ENCODE data around the gene ECPAS. TPM values are rescaled to one million over a fixed set of nuclear protein-coding genes. Genes with fewer than 3 reads are reported as not detected.

Gene ECPAS
- total and polyA plus RNA-seq, 2 donors from 2014 or later, result 28.1 to 83.7 TPM

DNA sequence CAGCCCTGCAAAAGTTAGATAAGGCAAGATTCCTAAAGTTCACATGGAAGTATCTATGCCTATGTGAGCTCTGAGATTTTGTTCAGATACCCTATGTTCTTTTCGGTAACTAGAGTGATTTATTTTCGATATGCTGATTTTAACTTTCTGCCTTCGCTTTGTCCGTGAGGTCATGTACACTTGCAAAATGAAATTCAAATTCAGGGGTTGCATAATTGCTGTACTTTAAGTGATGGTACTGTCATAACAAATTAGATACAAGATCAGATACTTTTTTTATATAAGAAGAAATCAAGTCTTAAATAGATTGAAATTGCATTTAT, 350 bp upstream of the ECPAS start:
- Histone ChIP-seq H3K4me1 (ENCODE audit: control insufficient read depth in 2 of 3, insufficient read depth in 2 of 3, low read depth in 1 of 3, low read length in 3 of 3) (peaks cover 0 to 9% (median 2%) of the 10 kb centered on the region in 3 donors), H3K36me3 (ENCODE audit: control insufficient read depth in 2 of 3, insufficient read depth in 3 of 3, low read length in 3 of 3) (no peaks in the 10 kb centered on the region), H3K27ac (ENCODE audit: low read depth in 2 of 2, low read length in 2 of 2) (peak overlapping the region; percentile 79 to 91), H3K9ac (ENCODE audit: low read length in 3 of 3) (peak overlapping the region; percentile 51 to 97 (median 89)), H3K9me3 (ENCODE audit: control insufficient read depth in 2 of 3, insufficient read depth in 1 of 3, low read length in 3 of 3) (no peaks in the 10 kb centered on the region), H3K27me3 (ENCODE audit: control insufficient read depth, insufficient read depth, low read length) (no peaks in the 10 kb centered on the region), H3K4me3 (ENCODE audit: low read length in 3 of 3) (peak overlapping the region; percentile 64 to 98 (median 96))
- TF ChIP-seq, protein P1, sequence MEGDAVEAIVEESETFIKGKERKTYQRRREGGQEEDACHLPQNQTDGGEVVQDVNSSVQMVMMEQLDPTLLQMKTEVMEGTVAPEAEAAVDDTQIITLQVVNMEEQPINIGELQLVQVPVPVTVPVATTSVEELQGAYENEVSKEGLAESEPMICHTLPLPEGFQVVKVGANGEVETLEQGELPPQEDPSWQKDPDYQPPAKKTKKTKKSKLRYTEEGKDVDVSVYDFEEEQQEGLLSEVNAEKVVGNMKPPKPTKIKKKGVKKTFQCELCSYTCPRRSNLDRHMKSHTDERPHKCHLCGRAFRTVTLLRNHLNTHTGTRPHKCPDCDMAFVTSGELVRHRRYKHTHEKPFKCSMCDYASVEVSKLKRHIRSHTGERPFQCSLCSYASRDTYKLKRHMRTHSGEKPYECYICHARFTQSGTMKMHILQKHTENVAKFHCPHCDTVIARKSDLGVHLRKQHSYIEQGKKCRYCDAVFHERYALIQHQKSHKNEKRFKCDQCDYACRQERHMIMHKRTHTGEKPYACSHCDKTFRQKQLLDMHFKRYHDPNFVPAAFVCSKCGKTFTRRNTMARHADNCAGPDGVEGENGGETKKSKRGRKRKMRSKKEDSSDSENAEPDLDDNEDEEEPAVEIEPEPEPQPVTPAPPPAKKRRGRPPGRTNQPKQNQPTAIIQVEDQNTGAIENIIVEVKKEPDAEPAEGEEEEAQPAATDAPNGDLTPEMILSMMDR (IDR thresholded peaks at IDR 0.05; ENCODE audit: borderline replicate concordance, extremely low read depth, insufficient read depth), result no peak
- no peak for DNase-seq
- intact Hi-C loops (cut with DNase I), result no loop called here
- FAIRE-seq, result no peak

DNA sequence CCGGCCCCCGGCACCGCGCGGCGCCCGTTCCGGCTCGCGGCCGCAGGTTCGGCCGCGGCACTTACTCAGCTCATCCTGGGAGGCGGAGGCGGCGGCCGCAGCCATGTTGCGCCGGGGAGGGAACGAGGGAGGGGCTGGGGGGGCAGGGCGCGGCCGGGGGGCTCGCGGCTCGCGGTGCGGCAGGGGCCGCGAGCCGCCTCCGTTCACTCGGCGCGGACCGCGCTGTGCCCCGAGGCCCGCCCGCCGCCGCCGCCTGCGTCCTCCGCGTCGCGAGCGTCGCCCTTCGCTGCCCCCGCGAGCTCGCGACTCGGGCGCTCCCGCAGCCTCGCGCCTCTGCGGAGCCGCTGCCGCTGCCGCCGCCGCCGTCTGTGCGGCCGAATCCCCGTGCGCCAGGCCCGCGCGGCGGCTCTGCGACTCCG, 735 bp downstream of the ECPAS start:
- DNase-seq (peak in 3 of 5 donors; percentile 45 to 82 (median 69)), FAIRE-seq (no peak)
- TF ChIP-seq, protein P1 (IDR thresholded peaks at IDR 0.05; ENCODE audit: borderline replicate concordance, extremely low read depth, insufficient read depth), result no peak
- intact Hi-C loops (cut with DNase I), result no loop called here
- H3K4me1 ChIP-seq (ENCODE audit: control insufficient read depth in 2 of 3, insufficient read depth in 2 of 3, low read depth in 1 of 3, low read length in 3 of 3), result peaks cover 0 to 9% (median 2%) of the 10 kb centered on the region in 3 donors
- H3K36me3 ChIP-seq (ENCODE audit: control insufficient read depth in 2 of 3, insufficient read depth in 3 of 3, low read length in 3 of 3), result no peaks in the 10 kb centered on the region
- peak overlapping the region in 1 of 2 donors; percentile 79 for H3K27ac ChIP-seq (ENCODE audit: low read depth in 2 of 2, low read length in 2 of 2)
- H3K9ac ChIP-seq (ENCODE audit: low read length in 3 of 3), result no peak overlapping the region
- no peak overlapping the region for H3K4me3 ChIP-seq (ENCODE audit: low read length in 3 of 3)
- H3K9me3 ChIP-seq (ENCODE audit: control insufficient read depth in 2 of 3, insufficient read depth in 1 of 3, low read length in 3 of 3), result no peaks in the 10 kb centered on the region
- no peaks in the 10 kb centered on the region for H3K27me3 ChIP-seq (ENCODE audit: control insufficient read depth, insufficient read depth, low read length)

DNA sequence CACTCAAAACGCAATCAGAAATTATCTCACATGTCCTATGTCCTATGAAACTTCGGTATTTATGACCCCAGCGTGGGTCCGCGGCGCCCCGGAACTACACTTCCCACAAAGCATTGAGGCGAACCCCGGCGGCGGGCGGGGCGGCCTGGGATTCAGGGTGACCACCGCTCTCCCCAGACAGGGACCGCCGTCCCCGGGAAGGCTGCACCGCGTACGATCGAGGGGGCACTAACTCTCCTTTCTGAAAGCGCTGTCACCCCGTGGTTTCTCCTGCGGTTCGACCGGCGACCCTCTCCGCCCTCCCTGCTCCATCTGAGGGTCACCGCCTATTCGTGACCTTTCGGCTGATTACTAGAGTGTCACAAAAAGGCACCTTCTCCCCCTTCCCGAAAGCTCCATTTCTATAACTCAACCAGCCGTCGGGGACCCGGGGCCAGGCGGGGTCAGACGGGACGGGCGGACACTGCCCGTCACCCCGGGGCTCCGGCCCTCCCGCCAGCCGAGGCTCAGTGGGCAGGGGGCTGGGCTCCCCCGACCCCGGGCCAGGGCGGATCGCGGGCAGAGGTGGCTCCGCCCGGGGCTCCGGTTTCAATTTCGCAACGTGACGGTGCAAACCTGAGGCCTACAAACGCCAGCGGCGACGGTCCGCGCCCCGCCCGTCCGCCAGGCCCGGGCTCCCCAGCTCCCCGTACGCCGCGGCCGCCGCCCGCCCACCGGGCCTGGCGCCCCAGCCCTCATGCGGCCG, 1.3 kb downstream of the ECPAS start:
- no peaks in the 10 kb centered on the region for H3K27me3 ChIP-seq (ENCODE audit: control insufficient read depth, insufficient read depth, low read length)
- TF ChIP-seq, protein P1 (IDR thresholded peaks at IDR 0.05; ENCODE audit: borderline replicate concordance, extremely low read depth, insufficient read depth), result no peak
- H3K9me3 ChIP-seq (ENCODE audit: control insufficient read depth in 2 of 3, insufficient read depth in 1 of 3, low read length in 3 of 3), result no peaks in the 10 kb centered on the region
- H3K4me1 ChIP-seq (ENCODE audit: control insufficient read depth in 2 of 3, insufficient read depth in 2 of 3, low read depth in 1 of 3, low read length in 3 of 3), result peaks cover 0 to 9% (median 2%) of the 10 kb centered on the region in 3 donors
- H3K4me3 ChIP-seq (ENCODE audit: low read length in 3 of 3), result peak overlapping the region; percentile 79 to 83 (median 81)
- peak overlapping the region; percentile 77 to 89 for H3K27ac ChIP-seq (ENCODE audit: low read depth in 2 of 2, low read length in 2 of 2)
- intact Hi-C loops (cut with DNase I), result no loop called here
- H3K9ac ChIP-seq (ENCODE audit: low read length in 3 of 3), result peak overlapping the region; percentile 74 to 96 (median 76)
- H3K36me3 ChIP-seq (ENCODE audit: control insufficient read depth in 2 of 3, insufficient read depth in 3 of 3, low read length in 3 of 3), result no peaks in the 10 kb centered on the region
- no peak for FAIRE-seq
- DNase-seq, result peak; percentile 78 to 91 (median 85)

Measured in kidney (tissue), 14 donors.